ENCODE measurements around the gene FSTL4. TPM values are rescaled to one million over a fixed set of nuclear protein-coding genes. Genes with fewer than 3 reads are reported as not detected.

Gene FSTL4
- total and polyA plus RNA-seq, 2 of the 4 experiments (the other 2 are of a cell fraction): 0.18 TPM; not detected in 1

DNA sequence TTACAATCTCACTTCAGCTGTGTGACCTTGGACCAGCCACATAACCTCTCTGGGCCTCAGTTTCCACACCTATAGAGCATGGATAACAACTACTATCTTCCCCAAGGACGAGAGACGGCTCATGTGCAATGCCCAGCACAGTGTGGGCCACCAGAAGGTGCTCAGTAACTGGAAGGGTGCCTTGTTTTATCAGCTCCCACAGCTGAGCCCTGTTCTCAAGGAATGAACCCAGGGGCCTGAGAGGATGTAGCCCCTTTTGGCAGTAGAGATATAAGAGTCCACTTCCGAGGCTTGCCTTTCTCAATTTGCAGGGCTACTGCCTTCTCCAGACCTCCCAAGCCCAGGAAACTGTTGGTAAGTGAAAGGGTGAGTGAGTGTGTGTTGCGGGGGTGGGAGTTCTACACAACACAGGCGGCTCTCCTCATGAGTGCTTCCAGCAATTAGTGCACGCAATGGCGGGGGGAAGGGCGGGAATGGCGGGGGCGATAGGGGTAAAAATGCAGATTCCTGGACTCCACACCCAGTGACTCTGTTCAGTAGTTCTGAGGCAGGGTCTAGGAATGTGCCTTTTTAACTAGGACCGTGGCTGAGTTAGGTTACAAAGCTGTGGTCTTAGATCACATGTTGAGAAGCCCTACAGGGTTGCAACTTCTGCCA lies 185.1 kb downstream of the FSTL4 start:
- 36% methylated on average over 3 of the region's 11 CpGs; no CpG with 5 or more reads in 1 of the 2 experiments for WGBS, 2 experiments (ENCODE audit: extremely low coverage in 2 of 2, insufficient read length in 1 of 2)
- H2BK5ac ChIP-seq (ENCODE audit: low read depth, low read length, poor library complexity, severe bottlenecking): no peak overlapping the region
- intact Hi-C loops (cut with micrococcal nuclease) (no loop called here), in situ Hi-C loops (cut with MboI; ENCODE audit: low sequenced_read_pairs) (loop anchor here (10.0 kb wide), 1 partner anchor 518 kb away; no protein-coding TSS in a partner anchor), dilution Hi-C loops (cut with HindIII; ENCODE audit: low sequenced_read_pairs, unreplicated experiment) (no loop called here)
- DNase-seq: peak; percentile 8
- H2AFZ ChIP-seq (replicated peaks; ENCODE audit: low read length, poor library complexity): no peak overlapping the region
- no peak overlapping the region for H2AK9ac ChIP-seq (replicated peaks; ENCODE audit: low read depth, low read length, poor library complexity)
- H4K8ac ChIP-seq (ENCODE audit: low read depth in 2 of 2, low read length in 2 of 2): no peak overlapping the region
- no peaks in the 10 kb centered on the region for H3K9me3 ChIP-seq (ENCODE audit: control insufficient read depth, insufficient read depth, low read length)
- no peak overlapping the region for H4K91ac ChIP-seq (ENCODE audit: insufficient read depth, low read depth, low read length)
- no peak overlapping the region for H2BK20ac ChIP-seq (ENCODE audit: low read depth, low read length)
- no peak overlapping the region for H3K56ac ChIP-seq (ENCODE audit: extremely low read depth, insufficient read depth, low read length)
- H3K23ac ChIP-seq (ENCODE audit: low read depth, low read length): no peak overlapping the region
- no peaks in the 10 kb centered on the region for H4K20me1 ChIP-seq (ENCODE audit: insufficient read depth, low read length)
- no peaks in the 10 kb centered on the region for H3K4me1 ChIP-seq (ENCODE audit: control insufficient read depth, insufficient read depth, low read length)
- no peak for TF ChIP-seq BHLHE40 (IDR thresholded peaks at IDR 0.05; ENCODE audit: low read depth, low read length)
- TF ChIP-seq MXI1 (IDR thresholded peaks at IDR 0.05; ENCODE audit: borderline replicate concordance, low read depth, low read length): no peak
- H3K4me3 ChIP-seq (ENCODE audit: insufficient read depth, low read depth, low read length): no peak overlapping the region
- H3K9ac ChIP-seq (ENCODE audit: low read depth, low read length): no peak overlapping the region
- no peak overlapping the region for H2BK120ac ChIP-seq (ENCODE audit: low read depth, low read length)
- no peak overlapping the region for H3K4me2 ChIP-seq (ENCODE audit: low read depth, low read length)
- no peak overlapping the region for H3K14ac ChIP-seq (replicated peaks; ENCODE audit: low read depth, low read length)
- no peak overlapping the region for H2AK5ac ChIP-seq (ENCODE audit: low read depth, low read length)
- H3K4ac ChIP-seq (ENCODE audit: low read depth, low read length): no peak overlapping the region
- H3K9me1 ChIP-seq (ENCODE audit: insufficient read depth, low read length): no peaks in the 10 kb centered on the region
- H2BK15ac ChIP-seq (ENCODE audit: low read depth, low read length): no peak overlapping the region
- no peak overlapping the region for H4K5ac ChIP-seq (ENCODE audit: low read depth, low read length)
- BruUV-seq (replicated peaks): no TSS peak
- H3K36me3 ChIP-seq (ENCODE audit: control insufficient read depth, insufficient read depth, low read length): no peaks in the 10 kb centered on the region
- ATAC-seq (ENCODE audit: low read depth): no peak
- no peaks in the 10 kb centered on the region for H3K79me1 ChIP-seq (ENCODE audit: low read depth in 1 of 2, low read length in 2 of 2)
- ChIA-PET CTCF (no interaction called here), POLR2A (ENCODE audit: unreplicated experiment) (no interaction called here)
- H3K27me3 ChIP-seq (ENCODE audit: control insufficient read depth, insufficient read depth, low read length): peaks cover 8% of the 10 kb centered on the region
- no peak overlapping the region for H3K18ac ChIP-seq (ENCODE audit: low read depth, low read length)
- H3K27ac ChIP-seq (ENCODE audit: insufficient read depth, low read length): no peak overlapping the region

All from IMR-90 (cell line).